GM12878 (cell line): ENCODE data around the gene ZNF619.

Source experiments
- EZH2 ChIP-seq: IDR thresholded peaks from 2 replicates; pipeline ENCODE4 v1.6.1; 2012; ENCODE audit warnings: low read depth, mild to moderate bottlenecking, control low read depth, inconsistent platforms, low read length, borderline replicate concordance; ENCODE audit not compliant: control insufficient read depth
- NFYA ChIP-seq: IDR thresholded peaks from 2 replicates; pipeline ENCODE4 v1.6.1; 2011; ENCODE audit warnings: low read depth, mild to moderate bottlenecking, low read length, improper control_type of control experiment, borderline replicate concordance
- PRDM15 ChIP-seq: fragments of 450-650 bp; formaldehyde crosslinking; IDR thresholded peaks from 2 replicates; pipeline ENCODE4 v1.4.0; 2020; ENCODE audit warnings: mild to moderate bottlenecking, moderate library complexity

- no peak for TF ChIP-seq EZH2
- no peak for TF ChIP-seq NFYA
- no peak for TF ChIP-seq PRDM15 (CRISPR knock-in tag)
Measured at GRCh38 chr3:40452057-40452456, 24.9 kb upstream of the ZNF619 start.
